ENCODE measurements around the gene OPHN1.

The OPHN1 gene

GRCh38 chrX:67998540-67998939 lies 434.8 kb downstream of the OPHN1 start:
- H3K27me3 Mint-ChIP-seq, result no peaks in the 10 kb centered on the region
- no peak overlapping the region for H3K4me3 Mint-ChIP-seq
- H3K9me3 Mint-ChIP-seq (ENCODE audit: low read depth), result peaks cover 5% of the 10 kb centered on the region
- H3K36me3 Mint-ChIP-seq, result no peaks in the 10 kb centered on the region
- no peaks in the 10 kb centered on the region for H3K4me1 Mint-ChIP-seq (ENCODE audit: low read depth)
- no peak overlapping the region for H3K27ac Mint-ChIP-seq

Measured in activated naive CD8-positive, alpha-beta T cell (primary cell).